SK-N-DZ (cell line): Measurements from ENCODE around the gene KLF3.

Experiments used
- DNase-seq: peaks from one replicate; pipeline ENCODE4 v3.0.0-alpha.2; 2015; ENCODE audit warnings: low spot score

Gene KLF3

DNA sequence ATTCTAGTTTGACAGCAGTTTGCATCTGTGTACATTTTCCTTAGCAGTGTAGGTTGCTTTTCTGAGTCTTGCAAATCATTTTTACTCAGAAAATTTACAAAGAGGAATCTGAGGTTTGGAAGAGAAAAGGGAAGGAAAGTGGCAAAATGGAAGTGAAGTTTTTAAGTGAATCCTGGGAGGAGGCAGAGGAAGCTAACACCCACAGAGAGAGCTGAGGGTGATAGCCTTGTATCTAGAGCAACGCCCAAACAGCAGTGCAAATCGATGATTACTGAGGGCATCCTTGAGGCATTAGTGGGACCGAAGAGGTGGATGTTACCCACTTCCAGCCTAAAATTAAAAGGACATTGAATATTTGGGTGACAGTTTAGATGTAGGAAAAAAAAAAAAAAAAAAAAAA lies 31.8 kb downstream of the KLF3 start:
- DNase-seq = no peak

DNA sequence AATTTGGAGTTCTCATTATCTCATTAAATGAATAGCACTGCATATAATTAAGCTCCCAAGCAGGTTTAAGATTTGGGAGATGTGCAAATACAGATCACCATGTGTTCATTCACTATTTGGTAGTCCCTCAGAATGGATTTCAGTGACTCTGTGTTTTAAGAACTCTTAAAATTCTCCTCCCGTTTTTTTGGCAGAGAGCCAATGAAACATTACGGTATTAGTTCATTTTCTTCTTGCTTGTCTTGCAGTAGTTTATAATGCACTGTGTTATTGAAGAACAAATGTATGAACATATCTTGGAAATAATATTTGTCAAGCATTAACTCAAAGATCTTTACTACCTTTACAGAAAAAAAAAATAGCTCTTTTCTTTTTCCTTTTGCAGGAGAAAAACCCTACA lies 32.7 kb downstream of the KLF3 start:
- DNase-seq = no peak

DNA sequence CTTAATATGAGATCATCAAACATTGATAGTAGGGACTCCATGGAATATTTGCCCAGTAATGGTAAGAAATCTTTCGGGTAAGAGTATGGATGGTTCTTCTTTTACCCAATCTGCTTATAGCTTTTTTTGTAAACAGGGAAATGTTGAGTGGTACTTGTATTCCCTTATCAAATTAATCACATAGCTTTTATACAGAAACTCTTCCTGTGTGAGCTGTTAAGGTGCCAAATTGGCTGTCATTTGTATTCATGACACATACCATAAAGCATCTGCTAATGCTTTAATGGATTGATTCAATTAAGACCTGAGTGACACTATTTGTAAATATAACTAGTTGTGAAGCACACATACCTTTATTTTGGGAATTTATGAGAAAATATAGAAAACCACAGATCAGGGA lies 34.2 kb downstream of the KLF3 start:
- DNase-seq = no peak

DNA sequence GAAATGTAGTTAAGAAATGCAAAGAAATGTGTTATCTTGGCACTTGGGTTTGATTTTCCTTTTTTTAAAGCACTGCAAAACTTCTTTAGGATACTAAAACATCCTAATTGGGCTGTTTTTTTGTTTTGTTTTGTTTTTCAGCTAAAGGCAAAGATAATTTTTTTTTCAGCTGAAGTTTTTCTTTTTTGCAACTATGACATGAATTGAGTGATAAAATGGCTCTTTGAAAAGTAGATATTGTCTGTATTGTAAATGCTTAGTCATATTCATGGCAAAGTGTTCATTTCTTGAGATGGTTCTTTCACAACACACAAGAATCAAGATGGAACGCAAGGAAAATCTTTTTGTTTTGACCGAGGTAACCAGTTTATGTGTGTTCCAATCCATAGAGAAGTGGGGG lies 35.1 kb downstream of the KLF3 start:
- no peak for DNase-seq

DNA sequence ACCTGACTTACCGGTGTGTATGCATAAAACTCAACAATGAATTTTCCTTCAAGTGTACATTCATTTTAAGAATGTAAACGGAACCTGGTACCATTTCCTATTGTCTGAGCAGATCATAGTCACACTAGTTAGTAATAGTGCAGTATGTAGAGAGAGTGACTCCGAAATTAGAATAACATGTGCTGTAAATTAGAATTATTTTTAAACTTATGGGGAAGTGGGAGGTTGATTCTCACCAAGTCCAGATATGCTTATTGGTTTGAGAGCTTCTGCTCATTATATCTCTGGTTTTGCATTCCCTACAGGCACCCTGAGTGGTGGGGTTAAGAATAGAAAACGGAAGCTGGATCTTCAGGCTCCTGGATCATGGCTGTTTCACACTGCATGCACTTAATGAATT lies 39.6 kb downstream of the KLF3 start:
- no peak for DNase-seq

DNA sequence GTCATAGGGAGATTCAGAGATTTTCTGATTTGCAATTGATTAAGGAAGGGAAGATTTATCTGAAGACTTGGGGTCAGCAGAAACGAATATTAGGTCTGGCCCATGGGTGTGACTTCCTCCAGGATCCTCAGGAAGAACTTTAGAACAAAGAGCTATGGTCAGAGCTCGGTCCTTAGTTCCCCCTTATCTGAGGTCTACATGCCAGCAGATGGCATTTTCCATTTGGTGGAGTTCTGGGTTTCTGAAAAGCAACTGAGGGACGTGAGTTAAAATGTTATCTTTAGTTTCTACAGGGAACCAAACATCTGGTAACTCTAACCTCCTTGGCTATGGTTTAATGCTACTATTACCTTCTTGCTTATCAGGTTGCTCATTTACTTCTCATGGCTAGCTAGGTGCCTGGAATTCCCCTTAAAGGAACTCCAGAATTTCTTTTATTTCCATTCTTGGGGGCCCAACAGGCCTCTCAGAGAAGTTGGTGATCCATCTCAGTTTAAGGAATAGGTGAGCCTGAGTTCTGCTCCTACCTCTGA lies 40.7 kb downstream of the KLF3 start:
- DNase-seq = no peak

DNA sequence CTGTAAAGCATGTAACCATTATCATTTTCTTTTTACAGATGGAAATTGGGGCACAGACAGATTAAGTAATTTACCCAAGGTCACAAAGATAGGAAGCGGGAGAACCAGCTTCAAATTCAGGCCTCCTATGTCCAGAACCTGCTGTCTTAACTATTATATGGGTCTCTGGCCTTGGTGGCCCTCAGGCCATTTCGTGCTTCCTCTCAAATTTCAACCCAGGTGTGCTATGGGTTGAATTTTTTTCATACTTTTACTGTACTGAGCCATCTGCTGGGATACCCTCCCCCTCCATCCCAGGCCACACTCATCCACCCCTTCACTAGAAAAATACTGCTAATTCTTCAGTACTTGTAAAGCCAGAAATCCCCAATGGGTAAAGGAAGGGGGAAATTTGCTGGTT lies 42.3 kb downstream of the KLF3 start:
- DNase-seq = no peak

DNA sequence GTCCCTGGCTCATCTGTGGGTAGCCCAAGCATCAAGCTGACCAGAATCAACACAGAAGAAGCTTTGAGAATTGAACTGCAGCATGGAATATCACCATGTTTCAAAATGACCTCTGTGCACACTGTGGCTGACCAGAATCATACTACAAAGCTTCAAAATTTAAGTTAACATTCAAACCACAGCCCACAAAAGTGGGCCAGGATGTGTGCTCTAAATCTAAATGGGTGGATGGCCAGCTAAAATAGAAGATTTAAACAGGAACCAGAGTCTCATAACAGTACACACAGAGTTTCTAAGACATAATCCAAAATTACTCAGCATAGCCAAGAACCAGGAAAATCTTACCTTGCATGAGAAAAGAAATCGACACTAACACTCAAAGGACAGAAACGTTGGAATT lies 46.1 kb downstream of the KLF3 start:
- DNase-seq = no peak

DNA sequence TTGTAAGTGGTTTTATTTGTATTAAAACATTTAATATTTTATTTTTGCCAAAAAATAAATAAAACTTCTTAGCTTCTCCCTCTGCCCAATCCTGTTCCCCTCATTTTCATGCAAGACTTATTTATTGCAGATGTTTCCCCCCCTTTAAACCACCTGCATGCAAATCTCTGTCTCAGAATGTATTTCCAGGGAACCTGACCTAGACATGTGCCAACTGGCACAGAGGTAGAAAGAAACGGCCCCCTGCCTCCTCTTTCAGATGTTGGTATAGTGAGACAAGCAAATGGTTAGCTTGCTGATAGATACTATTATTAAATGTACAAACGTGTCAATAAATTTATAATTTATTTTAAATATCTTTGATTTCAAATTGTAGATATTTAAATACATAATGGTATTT lies 47.1 kb downstream of the KLF3 start:
- DNase-seq = no peak

DNA sequence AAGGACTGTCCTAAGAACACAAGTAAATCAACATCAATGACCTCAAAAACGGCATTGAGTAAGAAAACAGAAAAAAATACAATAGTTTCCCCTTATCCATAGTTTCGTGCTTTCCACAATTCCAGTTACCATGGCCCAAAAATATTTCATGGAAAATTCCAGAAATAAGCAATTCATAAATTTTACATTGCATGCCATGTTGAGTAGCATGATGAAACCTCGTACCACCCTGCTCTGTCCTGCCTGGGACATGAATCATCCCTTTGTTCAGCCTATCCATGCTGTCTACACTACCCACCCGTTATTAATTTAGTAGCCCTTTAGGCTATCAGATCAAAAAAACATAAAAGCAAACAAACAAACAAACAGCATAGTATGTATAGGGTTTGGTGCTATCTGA lies 51.1 kb downstream of the KLF3 start:
- DNase-seq = no peak

DNA sequence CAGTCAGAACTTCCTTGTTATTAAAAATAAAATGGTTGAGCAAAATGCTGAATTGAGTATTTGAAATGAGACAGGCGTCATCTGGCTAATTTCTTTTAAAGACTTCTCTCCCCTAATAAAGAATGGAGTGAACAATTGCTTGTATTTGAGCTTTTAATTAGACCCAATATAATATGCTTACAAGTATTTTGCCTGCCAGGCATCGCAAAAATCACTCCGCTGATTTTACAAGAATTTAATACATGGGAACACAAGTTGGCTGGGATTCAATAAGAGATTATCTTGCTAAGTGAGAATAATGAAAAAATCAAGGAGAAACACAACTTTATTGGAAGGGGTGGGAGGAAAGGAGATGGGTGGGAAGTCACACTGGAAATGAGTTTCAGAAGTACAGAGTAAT lies 52.3 kb downstream of the KLF3 start:
- DNase-seq = no peak

DNA sequence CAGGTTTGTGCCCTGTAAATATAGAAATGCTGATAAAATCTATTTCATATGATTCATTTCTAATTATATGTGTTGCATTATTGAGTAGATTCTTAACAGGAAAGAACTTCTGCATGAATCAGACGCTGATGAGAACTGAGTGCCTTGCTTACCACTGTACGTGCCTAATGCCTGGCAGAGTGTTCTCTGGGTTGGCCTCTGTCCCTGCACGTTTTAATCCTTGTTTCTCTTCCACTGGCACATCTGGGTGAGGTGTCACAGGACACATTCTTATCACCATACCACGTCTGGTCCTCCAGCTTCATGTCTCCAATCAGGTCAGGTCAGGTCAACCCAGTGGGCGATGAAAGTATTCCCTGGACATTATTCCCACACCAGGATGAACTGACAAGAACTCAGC lies 53.6 kb downstream of the KLF3 start:
- DNase-seq = no peak

DNA sequence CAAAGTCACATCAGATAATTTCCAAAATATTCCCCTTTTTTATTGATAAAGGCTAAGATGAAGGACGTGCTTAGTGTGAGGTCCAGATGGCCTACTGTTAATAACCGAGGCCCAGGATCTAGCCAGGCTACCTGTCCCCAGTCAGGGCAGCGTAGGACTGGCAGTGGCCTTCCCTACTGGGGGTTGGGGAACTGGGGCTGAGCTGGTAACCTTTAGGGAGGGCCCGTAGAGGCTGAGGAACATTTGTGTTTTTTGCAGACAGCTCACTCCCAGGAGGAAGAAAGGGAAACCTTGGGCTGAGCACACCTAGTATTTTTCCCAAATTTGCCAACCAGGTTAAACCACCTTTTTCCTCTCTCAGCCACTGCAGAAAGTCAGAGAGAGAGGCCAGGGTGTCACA lies 59.1 kb downstream of the KLF3 start:
- DNase-seq = no peak

DNA sequence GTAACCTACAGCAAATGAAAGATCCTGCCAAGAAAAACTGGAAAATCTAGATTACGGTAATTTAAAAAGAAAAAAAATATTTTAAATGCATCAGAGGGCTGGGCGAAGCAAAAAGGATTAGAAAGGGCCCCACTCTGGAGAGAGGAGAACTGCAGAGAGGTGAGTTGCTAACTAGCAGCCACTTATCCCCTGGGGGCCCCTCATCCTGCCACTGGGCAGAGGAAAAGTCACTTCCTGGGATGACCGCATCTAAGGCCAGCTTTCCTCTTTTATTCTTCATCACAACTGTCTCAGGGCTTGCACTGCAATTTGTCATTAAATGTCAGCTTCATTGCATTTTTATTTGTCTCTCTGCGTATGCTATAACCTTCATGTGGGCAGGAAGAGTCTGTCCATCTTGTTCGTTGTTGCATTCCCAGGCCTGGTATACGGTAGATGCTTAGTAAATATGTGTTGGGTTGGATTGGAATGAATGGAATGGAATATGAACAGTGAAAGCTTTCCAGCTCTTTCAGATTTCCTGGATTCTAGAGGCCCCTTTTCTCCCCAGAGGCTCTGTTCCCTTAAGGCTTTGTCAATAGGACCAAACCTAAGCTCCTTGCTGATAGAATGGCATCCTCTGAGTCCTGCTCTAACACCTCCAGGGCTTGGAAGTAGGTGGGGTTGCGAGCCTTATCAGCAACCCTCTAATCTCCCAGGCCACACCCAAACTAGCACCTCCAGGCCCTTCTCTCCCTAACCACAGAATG lies 59.9 kb downstream of the KLF3 start:
- DNase-seq = no peak

DNA sequence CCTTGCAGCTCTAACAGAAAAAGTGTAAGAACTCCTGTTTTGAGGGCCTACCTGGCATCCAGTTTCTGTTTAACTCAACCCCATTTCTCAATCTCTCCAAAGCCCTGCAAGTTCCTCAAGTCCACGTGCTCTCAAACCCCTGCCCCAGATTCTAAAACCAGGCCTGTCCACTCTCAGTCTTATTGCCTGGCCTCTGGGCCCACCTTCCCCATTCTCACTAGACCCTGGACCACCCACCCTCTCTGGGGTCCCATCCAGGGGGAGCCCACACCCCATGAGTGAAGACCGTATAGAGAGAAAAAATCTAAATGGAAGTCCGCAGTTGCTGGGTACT lies 60.4 kb downstream of the KLF3 start:
- DNase-seq = no peak

DNA sequence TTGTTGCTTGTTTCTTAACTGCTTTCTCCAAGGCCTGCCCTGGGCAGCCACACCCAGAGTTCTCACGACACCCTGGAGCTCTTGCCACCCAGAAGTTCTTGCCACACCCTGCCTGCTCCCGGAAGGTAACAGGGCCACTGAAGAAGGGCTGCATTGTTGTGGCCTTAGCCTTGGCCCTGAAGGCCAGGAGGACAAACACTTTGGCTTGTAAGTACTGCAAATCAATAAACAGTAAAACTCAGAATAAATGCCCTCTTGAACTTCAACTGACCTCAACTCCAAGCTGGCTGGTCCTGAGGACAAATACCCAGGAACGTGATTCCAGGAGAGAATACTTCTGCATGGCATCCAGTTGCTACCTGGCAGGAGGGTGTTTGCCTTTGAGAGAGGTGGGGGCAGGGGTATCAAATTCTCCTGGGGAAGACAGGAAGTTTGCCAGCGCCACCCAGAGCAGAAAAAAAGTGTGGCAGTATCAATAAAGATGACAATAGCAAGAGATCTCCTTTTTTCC lies 64.7 kb downstream of the KLF3 start:
- DNase-seq = no peak

DNA sequence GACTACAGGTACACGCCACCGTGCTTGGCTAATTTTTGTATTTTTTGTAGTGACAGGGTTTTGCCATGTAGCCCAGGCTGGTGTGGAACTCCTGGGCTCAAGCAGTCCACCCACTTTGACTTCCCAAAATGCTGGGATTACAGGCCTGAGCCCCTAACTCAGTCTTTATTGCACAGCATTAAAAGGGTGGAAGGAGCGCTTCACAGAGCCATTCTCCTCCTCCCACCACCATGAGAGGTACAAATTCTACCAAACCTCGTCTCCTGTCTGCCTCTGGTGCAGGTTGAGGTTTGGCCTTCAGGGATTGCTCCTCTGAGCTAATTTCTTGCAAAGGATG lies 66.5 kb downstream of the KLF3 start:
- no peak for DNase-seq

DNA sequence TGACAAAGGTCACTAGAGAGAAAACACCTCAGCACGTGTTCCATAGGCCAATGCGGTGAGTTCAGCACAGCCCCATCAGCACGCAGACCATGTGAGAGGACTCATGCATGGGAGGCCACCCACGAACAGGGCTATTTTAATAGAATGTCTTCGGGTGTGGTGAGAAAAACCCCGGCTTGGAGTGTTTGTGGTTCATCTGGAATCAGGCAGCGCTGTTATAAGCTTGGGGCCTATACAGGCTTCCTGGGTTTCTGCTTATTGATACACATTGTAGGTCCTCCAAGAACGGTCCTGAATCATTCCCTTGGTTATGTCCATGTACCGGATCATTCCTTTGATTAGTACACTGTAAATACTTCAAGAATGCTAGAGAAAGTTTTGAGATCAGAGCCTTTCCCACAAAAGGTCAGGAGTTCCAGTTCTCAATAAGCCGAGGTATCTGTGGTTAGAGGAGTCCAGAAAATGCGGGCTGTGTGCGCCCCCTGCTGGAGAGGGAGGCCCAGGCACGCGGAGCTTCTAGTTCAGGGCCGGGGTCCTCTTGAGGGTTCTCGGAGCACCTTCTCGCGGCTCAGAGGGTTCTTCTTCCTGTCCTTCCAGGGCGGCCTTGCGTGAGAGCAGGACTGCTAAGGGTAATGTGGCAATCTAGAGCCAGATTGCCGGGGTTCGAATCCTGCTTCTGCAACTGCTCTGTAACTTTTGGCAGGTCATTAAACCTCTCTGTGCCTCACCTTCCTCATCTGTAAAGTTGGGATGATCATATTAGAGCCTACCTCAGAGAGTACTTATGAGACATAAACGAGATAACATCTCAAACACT lies 67.0 kb downstream of the KLF3 start:
- DNase-seq = peak; percentile 76

DNA sequence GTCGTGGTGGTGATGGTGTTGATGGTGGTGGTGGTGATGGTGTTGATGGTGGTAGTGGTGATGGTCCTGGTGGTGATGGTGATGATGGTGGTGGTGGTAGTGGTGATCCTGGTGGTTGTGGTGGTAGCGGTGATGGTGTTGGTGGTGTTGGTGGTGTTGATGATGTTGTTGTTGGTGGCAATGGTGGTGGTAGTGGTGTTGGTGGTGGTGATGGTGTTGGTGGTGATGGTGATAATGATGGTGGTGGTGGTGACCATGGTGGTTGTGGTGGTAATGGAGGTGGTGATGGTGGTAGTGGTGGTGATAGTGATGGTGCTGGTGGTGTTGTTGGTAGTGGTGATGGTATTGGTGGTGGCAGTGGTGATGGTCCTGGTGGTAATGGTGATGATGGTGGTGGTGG lies 69.7 kb downstream of the KLF3 start:
- no peak for DNase-seq

DNA sequence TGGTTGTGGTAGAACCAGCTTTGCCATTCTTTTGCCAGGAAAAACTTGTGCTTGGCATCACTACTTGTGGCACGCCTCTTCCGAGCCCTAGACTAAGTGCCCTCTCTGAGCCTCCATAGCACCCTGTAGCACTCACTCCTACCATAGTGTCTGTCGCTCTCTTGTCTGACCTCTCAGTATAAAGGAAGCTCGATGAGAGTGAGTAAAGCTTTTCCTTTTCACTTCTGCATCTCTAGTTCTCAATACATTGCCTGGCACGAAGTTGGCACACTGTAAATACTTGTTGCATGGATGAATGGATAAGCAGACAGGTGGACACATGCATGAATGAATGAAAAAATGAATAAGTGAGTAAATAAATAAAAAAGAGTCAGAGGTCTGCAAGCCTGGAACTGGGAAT lies 70.4 kb downstream of the KLF3 start:
- no peak for DNase-seq

DNA sequence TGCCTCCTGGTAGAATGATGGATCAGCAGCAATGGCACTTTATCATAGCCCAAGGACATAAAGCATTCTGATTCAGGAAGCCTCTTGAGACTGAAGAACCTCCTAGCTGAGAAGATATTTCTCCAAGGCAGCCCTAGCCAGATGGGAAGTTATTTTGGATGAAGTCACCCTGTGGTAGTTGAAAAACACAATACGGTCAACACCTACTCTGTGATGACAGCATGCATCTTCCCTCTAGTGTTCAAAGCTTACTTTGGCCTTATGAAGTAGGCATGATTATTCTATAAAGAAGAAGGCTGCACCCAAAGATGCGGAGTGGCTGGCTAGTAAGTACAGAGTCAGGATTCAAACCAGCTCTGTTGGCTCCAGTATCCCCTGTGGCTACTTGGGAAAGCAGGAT lies 70.9 kb downstream of the KLF3 start:
- DNase-seq = no peak

DNA sequence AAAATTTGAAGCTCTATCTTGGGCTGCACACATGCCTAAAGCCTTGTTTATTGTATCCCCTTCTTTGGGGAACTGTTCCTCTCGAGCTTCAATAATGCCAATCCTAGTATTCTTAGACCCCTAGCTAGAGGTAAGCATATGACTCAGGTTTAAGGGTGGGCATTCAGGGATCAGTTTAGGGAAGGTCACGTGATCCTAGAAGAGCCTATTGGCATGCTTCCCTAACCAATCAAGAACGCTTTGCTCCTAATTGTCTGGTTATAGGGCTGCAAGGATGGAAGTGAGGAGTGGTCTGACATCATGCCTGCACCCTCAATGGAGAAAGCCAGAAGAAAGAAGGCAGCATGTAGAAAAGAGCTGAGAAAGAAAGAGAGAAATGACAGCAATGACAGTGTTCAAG lies 71.9 kb downstream of the KLF3 start:
- no peak for DNase-seq
